ENCODE measurements around the gene PLPPR1. TPM values are rescaled to one million over a fixed set of nuclear protein-coding genes. Genes with fewer than 3 reads are reported as not detected.

Gene PLPPR1
- total RNA-seq, 1 experiment from 2014 or later: 2.4 TPM

DNA sequence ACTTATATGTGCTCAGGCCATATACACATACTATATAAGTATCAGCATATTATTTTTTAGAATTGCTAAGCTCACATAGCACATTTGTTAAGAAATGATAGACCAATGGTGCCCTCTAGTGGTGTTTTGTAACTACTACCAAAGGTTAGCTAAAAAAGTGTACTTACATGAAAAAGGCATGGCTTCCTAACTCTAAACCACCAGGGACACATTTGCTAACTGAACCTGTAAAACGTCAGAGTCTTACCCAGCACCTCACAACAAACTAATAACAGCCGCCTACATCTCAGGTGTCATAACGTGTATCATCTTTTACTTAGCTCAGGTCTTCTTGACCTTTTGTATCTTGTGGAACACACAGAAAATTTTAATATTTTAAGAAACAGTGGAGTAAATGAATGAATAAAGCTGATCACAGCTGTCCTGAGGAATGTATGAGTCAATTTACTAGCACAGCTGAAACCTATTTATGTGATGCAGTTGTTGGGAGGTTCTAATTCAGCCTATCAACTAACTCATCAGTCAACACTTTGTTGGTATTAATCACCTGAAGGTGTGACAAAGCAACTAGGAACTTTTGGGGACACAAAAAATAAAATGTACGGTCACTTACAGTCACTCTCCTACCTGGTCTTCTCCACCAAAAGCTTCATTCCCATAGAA lies 283.4 kb downstream of the PLPPR1 start:
- Histone ChIP-seq H3K9ac (ENCODE audit: extremely low read depth, insufficient read length, low read length) (no peak overlapping the region), H2BK15ac (ENCODE audit: low read depth, low read length) (no peak overlapping the region), H3K4ac (ENCODE audit: low read depth, low read length) (no peak overlapping the region), H4K5ac (ENCODE audit: insufficient read length, low read depth, low read length) (no peak overlapping the region), H4K20me1 (ENCODE audit: control insufficient read depth, insufficient read depth, insufficient read length) (no peaks in the 10 kb centered on the region), H3K23me2 (ENCODE audit: insufficient read length, low read depth, low read length, poor library complexity, severe bottlenecking) (peaks cover 1% of the 10 kb centered on the region), H3K14ac (ENCODE audit: insufficient read depth, low read length) (no peak overlapping the region), H2AK5ac (ENCODE audit: insufficient read length, low read length) (no peak overlapping the region), H3K9me3 (ENCODE audit: control insufficient read depth, low read depth, low read length) (no peaks in the 10 kb centered on the region), H4K8ac (replicated peaks; ENCODE audit: insufficient read length, low read depth, low read length) (no peak overlapping the region), H2BK5ac (ENCODE audit: insufficient read length, low read length) (no peak overlapping the region), H4K91ac (ENCODE audit: insufficient read length, low read depth, low read length) (no peak overlapping the region), H3K27me3 (ENCODE audit: insufficient read depth, low read length) (no peaks in the 10 kb centered on the region; the same call in 1 of the 2 replicates), H2BK20ac (ENCODE audit: low read depth, low read length, poor library complexity, severe bottlenecking) (no peak overlapping the region), H3K79me2 (ENCODE audit: insufficient read depth, low read length) (no peaks in the 10 kb centered on the region; the same call in 1 of the 2 replicates), H3K18ac (ENCODE audit: insufficient read length, low read depth, low read length) (no peak overlapping the region), H3K79me1 (ENCODE audit: insufficient read depth, low read depth, low read length, poor library complexity, severe bottlenecking) (no peaks in the 10 kb centered on the region), H3T11ph (ENCODE audit: low read length) (no peak overlapping the region), H3K23ac (ENCODE audit: insufficient read length, low read depth, low read length) (no peak overlapping the region), H3K27ac (ENCODE audit: insufficient read length, low read depth, low read length) (no peak overlapping the region), H3K4me2 (ENCODE audit: insufficient read depth, insufficient read length, low read length) (no peak overlapping the region), H2BK120ac (ENCODE audit: low read depth, low read length, poor library complexity, severe bottlenecking) (no peak overlapping the region), H3K56ac (ENCODE audit: insufficient read length, low read depth, low read length) (no peak overlapping the region), H2AFZ (ENCODE audit: low read length) (no peak overlapping the region), H2BK12ac (ENCODE audit: insufficient read length, low read depth, low read length) (no peak overlapping the region), H3K4me1 (ENCODE audit: insufficient read depth, low read length) (no peaks in the 10 kb centered on the region)
- TF ChIP-seq, protein P1, sequence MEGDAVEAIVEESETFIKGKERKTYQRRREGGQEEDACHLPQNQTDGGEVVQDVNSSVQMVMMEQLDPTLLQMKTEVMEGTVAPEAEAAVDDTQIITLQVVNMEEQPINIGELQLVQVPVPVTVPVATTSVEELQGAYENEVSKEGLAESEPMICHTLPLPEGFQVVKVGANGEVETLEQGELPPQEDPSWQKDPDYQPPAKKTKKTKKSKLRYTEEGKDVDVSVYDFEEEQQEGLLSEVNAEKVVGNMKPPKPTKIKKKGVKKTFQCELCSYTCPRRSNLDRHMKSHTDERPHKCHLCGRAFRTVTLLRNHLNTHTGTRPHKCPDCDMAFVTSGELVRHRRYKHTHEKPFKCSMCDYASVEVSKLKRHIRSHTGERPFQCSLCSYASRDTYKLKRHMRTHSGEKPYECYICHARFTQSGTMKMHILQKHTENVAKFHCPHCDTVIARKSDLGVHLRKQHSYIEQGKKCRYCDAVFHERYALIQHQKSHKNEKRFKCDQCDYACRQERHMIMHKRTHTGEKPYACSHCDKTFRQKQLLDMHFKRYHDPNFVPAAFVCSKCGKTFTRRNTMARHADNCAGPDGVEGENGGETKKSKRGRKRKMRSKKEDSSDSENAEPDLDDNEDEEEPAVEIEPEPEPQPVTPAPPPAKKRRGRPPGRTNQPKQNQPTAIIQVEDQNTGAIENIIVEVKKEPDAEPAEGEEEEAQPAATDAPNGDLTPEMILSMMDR (conservative IDR thresholded peaks at IDR 0.05): peak; percentile 88
- H3K27ac Mint-ChIP-seq: no peak overlapping the region
- DNase-seq: no peak
- no peaks in the 10 kb centered on the region for H3K9me3 Mint-ChIP-seq
- peaks cover 0 to 2% of the 10 kb centered on the region in 2 experiments; a peak in 1 of 4 replicates for H3K4me1 Mint-ChIP-seq
- H3K4me3 Mint-ChIP-seq: no peak overlapping the region
- no peaks in the 10 kb centered on the region for H3K27me3 Mint-ChIP-seq (ENCODE audit: low read depth)
- H3K36me3 Mint-ChIP-seq (ENCODE audit: insufficient read depth in 1 of 3, low read depth in 3 of 3): no peaks in the 10 kb centered on the region
- WGBS (ENCODE audit: extremely low coverage, insufficient read length, low lambda C conversion rate): no CpG with 5 or more reads among the region's 4 CpGs
